Measurements from ENCODE around the gene SORCS1.

DNA sequence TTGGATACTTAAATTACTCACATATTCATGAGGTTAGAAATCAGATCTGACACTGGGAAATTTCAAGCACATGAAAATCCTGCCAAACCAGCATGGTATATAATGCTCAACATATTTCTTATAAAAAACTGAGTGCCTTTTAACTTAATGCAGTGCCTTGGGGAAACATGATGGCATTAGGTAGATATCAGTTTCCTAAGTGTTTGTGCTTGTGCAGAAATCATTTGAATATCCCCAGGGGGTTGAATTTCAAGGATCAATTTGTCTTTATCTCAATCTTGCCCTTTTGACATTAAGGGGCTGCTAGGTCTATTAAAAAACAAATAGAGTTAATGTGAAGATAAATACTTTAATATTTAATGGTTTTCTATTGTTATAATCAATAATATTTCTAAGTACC is 396.3 kb downstream of the SORCS1 start:
- TF ChIP-seq BHLHE40 (IDR thresholded peaks at IDR 0.05; ENCODE audit: borderline replicate concordance) (no peak), NFRKB (IDR thresholded peaks at IDR 0.05) (no peak), CTBP1 (IDR thresholded peaks at IDR 0.05; ENCODE audit: borderline replicate concordance) (no peak), SP1 (IDR thresholded peaks at IDR 0.05) (no peak), FOXM1 (IDR thresholded peaks at IDR 0.05; ENCODE audit: borderline replicate concordance) (no peak), FOXA1 (IDR thresholded peaks at IDR 0.05) (no peak), SUZ12 (IDR thresholded peaks at IDR 0.05) (no peak), TARDBP (IDR thresholded peaks at IDR 0.05) (no peak), FOXK2 (IDR thresholded peaks at IDR 0.05) (no peak), PKNOX1 (IDR thresholded peaks at IDR 0.05) (no peak), L3MBTL2 (conservative IDR thresholded peaks at IDR 0.05) (no peak), LEF1 (IDR thresholded peaks at IDR 0.05; ENCODE audit: borderline replicate concordance) (no peak), ZNF384 (IDR thresholded peaks at IDR 0.05) (no peak), ARNT (IDR thresholded peaks at IDR 0.05) (no peak)

All from HEK293T (cell line).